PC-9 (cell line): ENCODE results near the gene ZPBP2. TPM values are rescaled to one million over a fixed set of nuclear protein-coding genes. Genes with fewer than 3 reads are reported as not detected.
A peak's percentile ranks its signal among the peaks of the same experiment; 100 is the strongest.

Experiments
- BruUV-seq: library from RNA; stranded (reverse); fragments of 400-500 nt; replicated peaks from 2 replicates; lab custom pipeline; 2021; lab: Mats Ljungman, UMichigan
- CTCF ChIA-PET: fragments of 300-600 bp; sonication (Branson Sonifier 250); formaldehyde crosslinking; loops from one replicate; lab custom pipeline; 2022; ENCODE audit warnings: antibody characterized with exemption; lab: Charles Lee
- POLR2A ChIA-PET: fragments of 300-600 bp; sonication (Branson Sonifier 250); formaldehyde crosslinking; loops from one replicate; lab custom pipeline; 2022; ENCODE audit warnings: antibody characterized with exemption; ENCODE audit not compliant: unreplicated experiment; lab: Charles Lee
- DNase-seq, 2 experiments: peaks; one replicate each; pipeline versions ENCODE4 v3.0.0 to v3.0.0-alpha.2; 2015 to 2022; ENCODE audit warnings: mixed read lengths in 1 of 2
- H2AFZ ChIP-seq: fragments of 200-600 bp; sonication (generic); 2 replicates; pipeline ENCODE4 v1.8.1; 2017; ENCODE audit warnings: antibody characterized with exemption
- H3F3A ChIP-seq: fragments of 200-600 bp; sonication (generic); 2 replicates; pipeline ENCODE4 v1.8.1; 2017; ENCODE audit warnings: antibody characterized with exemption, mild to moderate bottlenecking, low read depth; ENCODE audit not compliant: insufficient read depth
- H3K27ac ChIP-seq: fragments of 200-600 bp; sonication (generic); 2 replicates; pipeline ENCODE4 v1.6.1; 2016; ENCODE audit warnings: mixed run types
- H3K27me3 ChIP-seq: fragments of 200-600 bp; sonication (generic); 2 replicates; pipeline ENCODE4 v1.6.1; 2016; ENCODE audit warnings: low read depth, mixed run types; ENCODE audit not compliant: insufficient read depth
- H3K36me3 ChIP-seq: fragments of 200-600 bp; sonication (generic); 2 replicates; pipeline ENCODE4 v1.6.1; 2016; ENCODE audit warnings: low read depth, mixed run types
- H3K4me1 ChIP-seq: fragments of 200-600 bp; sonication (generic); replicated peaks from 2 replicates; pipeline ENCODE4 v1.6.1; 2016; ENCODE audit warnings: mixed run types; ENCODE audit not compliant: insufficient read depth
- H3K4me2 ChIP-seq: fragments of 200-600 bp; sonication (generic); 2 replicates; pipeline ENCODE4 v1.6.1; 2017; ENCODE audit warnings: mixed run types
- H3K4me3 ChIP-seq: fragments of 200-600 bp; sonication (generic); 2 replicates; pipeline ENCODE4 v1.6.1; 2016; ENCODE audit warnings: mixed run types
- H3K79me2 ChIP-seq: fragments of 200-600 bp; sonication (generic); 2 replicates; pipeline ENCODE4 v1.6.1; 2017; ENCODE audit warnings: low read depth, mixed run types
- H3K9me2 ChIP-seq: fragments of 200-600 bp; sonication (generic); 2 replicates; pipeline ENCODE4 v1.8.1; 2017; ENCODE audit warnings: mild to moderate bottlenecking; ENCODE audit not compliant: insufficient read depth
- H3K9me3 ChIP-seq: fragments of 200-600 bp; sonication (generic); 2 replicates; pipeline ENCODE4 v1.8.1; 2016; ENCODE audit warnings: low read depth; ENCODE audit not compliant: insufficient read depth
- H4K20me1 ChIP-seq: fragments of 200-600 bp; sonication (generic); 2 replicates; pipeline ENCODE4 v1.8.1; 2017; ENCODE audit not compliant: insufficient read depth
- CTCF ChIP-seq: fragments of 200-600 bp; sonication (generic); conservative IDR thresholded peaks from 2 replicates; pipeline ENCODE4 v1.6.1; 2017; ENCODE audit warnings: mixed run types, antibody characterized with exemption, mild to moderate bottlenecking, moderate library complexity
- EZH2 ChIP-seq: fragments of 200-600 bp; sonication (generic); IDR thresholded peaks from 2 replicates; pipeline ENCODE4 v1.8.0; 2017; ENCODE audit warnings: antibody characterized with exemption, low read depth
- intact Hi-C: fragments of 100-400 bp; cut with micrococcal nuclease; formaldehyde crosslinking; loops from one replicate; pipeline ENCODE4 v1.10.0; 2022; ENCODE audit not compliant: unreplicated experiment
- total RNA-seq: library from RNA; stranded (reverse); gene quantifications from 2 replicates; pipeline ENCODE4 v1.2.3, GENCODE V29; 2021

The ZPBP2 gene
- total RNA-seq, 1 experiment from 2014 or later = not detected

- peaks cover 4% of the 10 kb centered on the region; the same call in 1 of the 2 replicates for H3K4me1 ChIP-seq
- ChIA-PET CTCF (interaction anchor here (0.6 kb wide), 2 partner anchors 54 to 83 kb away, joined by 3 read pairs; no protein-coding TSS in a partner anchor), POLR2A (interaction anchor here (0.6 kb wide), 1 partner anchor 48 kb away, joined by 3 read pairs; no protein-coding TSS in a partner anchor)
- H3K27me3 ChIP-seq = peaks cover 25% of the 10 kb centered on the region
- H4K20me1 ChIP-seq = no peaks in the 10 kb centered on the region
- DNase-seq = no peak
- BruUV-seq = no TSS peak
- H3K4me3 ChIP-seq = no peak overlapping the region
- no peak overlapping the region for H3K27ac ChIP-seq
- no peaks in the 10 kb centered on the region for H3K36me3 ChIP-seq
- no peak overlapping the region for H3K4me2 ChIP-seq
- intact Hi-C loops = no loop called here
- H3K9me2 ChIP-seq = no peaks in the 10 kb centered on the region
- peaks cover 2% of the 10 kb centered on the region; the same call in 1 of the 2 replicates for H3K9me3 ChIP-seq
- TF ChIP-seq EZH2 (no peak), CTCF (no peak)
- H2AFZ ChIP-seq = no peak overlapping the region
- H3F3A ChIP-seq = no peaks in the 10 kb centered on the region
- no peaks in the 10 kb centered on the region for H3K79me2 ChIP-seq
Measured at GRCh38 chr17:39861235-39861634, 6.8 kb upstream of the ZPBP2 start.

GRCh38 chr17:39863244-39863917 lies 4.6 kb upstream of the ZPBP2 start:
- DNase-seq = no peak
- peaks cover 27% of the 10 kb centered on the region for H3K27me3 ChIP-seq
- peak overlapping the region; percentile 76 for H3K4me2 ChIP-seq
- peaks cover 4% of the 10 kb centered on the region; the same call in 1 of the 2 replicates for H3K4me1 ChIP-seq
- 0 out of 2 replicates have a peak overlapping the region, but pooled peaks have one; percentile 71 for H2AFZ ChIP-seq
- CTCF ChIA-PET = no interaction called here
- no peak overlapping the region for H3K27ac ChIP-seq
- POLR2A ChIA-PET = interaction anchor here (0.7 kb wide), 1 partner anchor 158 kb away, joined by 3 read pairs; no protein-coding TSS in a partner anchor
- intact Hi-C loops = no loop called here
- no peak for TF ChIP-seq CTCF
- H3K9me2 ChIP-seq = no peaks in the 10 kb centered on the region
- BruUV-seq = no TSS peak
- H3K79me2 ChIP-seq = no peaks in the 10 kb centered on the region
- H3F3A ChIP-seq = no peaks in the 10 kb centered on the region
- H3K4me3 ChIP-seq = peak overlapping the region; percentile 46; the same call in 1 of the 2 replicates
- no peaks in the 10 kb centered on the region for H3K36me3 ChIP-seq
- peaks cover 2% of the 10 kb centered on the region; the same call in 1 of the 2 replicates for H3K9me3 ChIP-seq
- H4K20me1 ChIP-seq = no peaks in the 10 kb centered on the region

DNA sequence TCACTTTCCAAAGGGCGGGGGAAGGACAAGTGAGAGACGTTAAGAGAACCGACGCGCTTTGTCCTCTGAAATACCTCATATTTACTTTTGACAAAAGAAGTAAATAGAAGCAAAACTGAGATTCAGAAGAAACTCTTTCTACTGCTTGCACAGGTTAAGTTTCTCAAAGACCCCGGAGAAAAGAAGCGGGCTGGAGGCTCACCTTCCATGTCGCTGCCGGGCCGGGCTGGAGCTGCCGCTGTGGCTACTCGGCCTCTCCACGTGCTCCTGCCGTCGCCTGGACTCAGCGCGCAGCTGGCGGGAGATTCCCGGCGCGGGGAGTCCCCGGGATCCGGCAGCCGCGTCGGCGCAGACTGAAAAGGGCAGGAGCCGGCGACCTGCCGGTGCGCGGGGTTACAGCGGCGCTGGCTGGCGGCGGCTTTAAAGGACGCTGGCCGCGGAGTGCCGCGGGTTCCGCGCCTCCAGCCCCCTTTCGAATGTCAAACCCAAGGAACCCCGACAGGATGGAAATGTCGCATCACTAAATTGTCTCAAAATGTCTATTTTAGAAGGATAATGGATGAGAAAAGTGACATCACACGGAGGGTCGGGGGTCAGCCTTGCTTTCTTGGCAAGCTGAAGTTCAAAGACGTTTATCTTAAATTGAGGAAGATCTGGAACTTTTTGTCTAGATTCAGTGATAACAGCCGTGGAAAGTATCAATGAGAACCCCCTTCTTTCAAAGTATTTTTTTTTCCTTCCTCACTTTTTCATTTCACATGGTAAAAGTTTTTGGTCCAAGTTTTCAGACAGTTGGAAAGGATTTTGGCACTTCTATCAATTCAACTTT lies 3.9 kb upstream of the ZPBP2 start, which contains the start of gene IKZF3:
IKZF3 (minus strand) TSS at position 395 of the 829 bp plus-strand sequence; CDS start at position 209, 186 bp downstream.
- Histone ChIP-seq H3K27me3 (peaks cover 27% of the 10 kb centered on the region), H3K4me3 (peak within 1 kb of the TSS; percentile 46; the same call in 1 of the 2 replicates), H2AFZ (peak within 1 kb of the TSS; percentile 71), H3K27ac (no peak within 1 kb of the TSS), H3K4me2 (peak within 1 kb of the TSS; percentile 76), H3K36me3 (no peaks in the 10 kb centered on the region), H3K4me1 (peaks cover 4% of the 10 kb centered on the region; the same call in 1 of the 2 replicates), H3F3A (no peaks in the 10 kb centered on the region), H3K9me3 (peaks cover 2% of the 10 kb centered on the region; the same call in 1 of the 2 replicates), H3K79me2 (no peaks in the 10 kb centered on the region), H3K9me2 (no peaks in the 10 kb centered on the region), H4K20me1 (no peaks in the 10 kb centered on the region)
- 0 out of 2 replicates have a peak, but pooled peaks have one; percentile 32 for TF ChIP-seq CTCF
- TF ChIP-seq EZH2 = peak; percentile 71; the same call in 1 of the 2 replicates
- ChIA-PET POLR2A (interaction anchor here (0.7 kb wide), 1 partner anchor 157 kb away, joined by 3 read pairs; no protein-coding TSS in a partner anchor), CTCF (interaction anchor here (0.6 to 1.4 kb wide), 2 partner anchors 242 to 463 kb away, joined by 3 to 15 read pairs; partner anchors contain the start of gene FBXL20)
- BruUV-seq = no TSS peak
- intact Hi-C loops = loop anchor here (2.0 kb wide), 1 partner anchor 241 kb away; no protein-coding TSS in a partner anchor
- peak in 1 of 2 experiments; percentile 55 for DNase-seq
